ENCODE data around the gene IQSEC3.
"Not testable (repeated sequence)": the region's sequence is repeated elsewhere in the genome, so short reads cannot be mapped to it uniquely, and the experiment has no call there.

IQSEC3 gene

DNA sequence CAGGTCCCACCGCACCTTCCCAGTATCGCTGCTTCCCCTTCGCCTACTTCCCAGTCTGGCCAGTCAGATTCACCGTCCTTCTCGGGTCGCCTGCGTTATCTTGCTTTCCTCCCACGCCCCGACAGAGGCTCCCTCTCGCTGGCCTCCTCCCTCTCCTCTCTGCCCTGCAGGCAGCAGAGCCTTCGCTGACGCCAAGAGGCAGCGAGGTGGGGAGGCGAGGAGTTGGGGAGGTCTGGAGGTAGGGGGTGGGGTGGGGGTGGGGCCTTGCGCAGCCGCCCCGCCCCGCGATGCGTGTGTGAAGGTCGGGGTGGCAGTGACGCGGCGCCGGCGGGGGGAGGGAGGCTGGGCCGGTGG, at the start of gene IQSEC3:
TSS of gene IQSEC3 (plus strand) at position 340 of the 354 bp plus-strand sequence. CDS start 116 bp downstream, outside the sequence.
- DNase-seq (ENCODE audit: low read depth), result not testable (repeated sequence)

GRCh38 chr12:17370-18340, 48.9 kb upstream of the IQSEC3 start:
- DNase-seq (ENCODE audit: low read depth), result not testable (repeated sequence)

GRCh38 chr12:18821-19567, 47.6 kb upstream of the IQSEC3 start:
- DNase-seq (ENCODE audit: low read depth), result not testable (repeated sequence)

DNA sequence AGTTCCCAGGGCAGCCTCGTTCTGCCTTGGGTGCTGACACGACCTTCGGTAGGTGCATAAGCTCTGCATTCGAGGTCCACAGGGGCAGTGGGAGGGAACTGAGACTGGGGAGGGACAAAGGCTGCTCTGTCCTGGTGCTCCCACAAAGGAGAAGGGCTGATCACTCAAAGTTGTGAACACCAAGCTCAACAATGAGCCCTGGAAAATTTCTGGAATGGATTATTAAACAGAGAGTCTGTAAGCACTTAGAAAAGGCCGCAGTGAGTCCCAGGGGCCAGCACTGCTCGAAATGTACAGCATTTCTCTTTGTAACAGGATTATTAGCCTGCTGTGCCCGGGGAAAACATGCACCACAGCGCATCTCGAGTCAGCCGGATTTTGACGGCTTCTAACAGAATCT, 46.7 kb upstream of the IQSEC3 start:
- DNase-seq (ENCODE audit: low read depth), result not testable (repeated sequence)

DNA sequence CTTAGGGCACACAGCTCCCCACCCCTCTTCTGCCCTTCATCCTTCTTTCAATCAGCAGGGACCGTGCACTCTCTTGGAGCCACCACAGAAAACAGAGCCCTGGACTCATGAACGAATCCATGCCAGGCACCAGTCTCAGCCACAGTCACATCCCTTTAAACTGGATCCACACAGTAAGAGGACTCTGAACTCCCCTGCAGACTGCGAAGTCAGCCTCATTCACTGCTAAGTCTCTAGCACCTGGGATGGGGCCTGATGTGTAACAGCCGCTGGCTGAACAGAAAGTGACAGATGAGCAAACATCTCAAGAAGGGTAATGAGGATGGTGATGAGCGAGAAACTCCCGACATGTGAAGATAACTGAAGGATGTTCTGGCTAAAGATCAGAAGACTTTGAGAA, 45.8 kb upstream of the IQSEC3 start:
- DNase-seq (ENCODE audit: low read depth), result no peak

DNA sequence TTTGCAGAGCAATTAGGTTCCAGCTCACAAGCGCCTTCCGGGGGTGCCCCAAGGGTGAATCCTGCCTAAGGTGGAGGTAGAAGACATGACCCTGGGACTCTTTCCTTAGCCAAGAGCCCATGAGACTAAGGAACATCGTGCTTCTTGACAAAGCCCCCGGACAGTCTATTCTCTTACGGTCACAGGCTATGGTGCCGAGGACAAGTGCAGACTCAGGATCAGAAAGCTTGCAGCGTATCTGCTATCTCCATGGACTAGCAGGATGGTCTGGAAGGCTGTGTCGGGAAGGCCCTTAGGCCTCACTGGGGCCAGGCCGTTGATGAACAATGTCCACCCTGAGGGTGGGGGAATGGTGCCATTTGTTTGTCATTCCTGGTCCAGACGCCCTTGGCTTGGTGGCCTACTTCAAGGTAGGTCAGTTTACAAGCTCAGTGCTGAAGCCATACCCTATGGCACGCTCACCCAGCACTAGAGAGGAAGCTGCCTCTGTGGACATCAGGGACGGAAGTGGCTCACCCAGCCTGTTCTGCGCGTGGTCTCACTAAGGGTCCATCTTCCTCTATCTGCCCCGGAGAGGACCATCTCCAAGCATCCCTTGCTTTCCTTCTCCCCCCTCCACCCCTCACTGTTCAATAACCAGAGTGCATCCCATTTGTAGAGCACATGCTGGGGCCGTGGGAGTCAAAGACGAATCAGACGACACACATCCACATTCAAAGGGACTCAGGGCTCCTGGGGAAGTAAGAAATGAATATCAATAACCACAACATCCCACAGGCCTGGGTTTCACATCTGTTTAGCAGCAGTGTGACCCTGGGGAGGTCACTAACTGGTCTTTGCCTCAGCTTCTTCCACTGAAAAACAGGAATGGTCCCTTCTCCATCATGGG, 45.0 kb upstream of the IQSEC3 start:
- DNase-seq (ENCODE audit: low read depth), result peak; percentile 10

- no peak for DNase-seq (ENCODE audit: low read depth)
Observed at GRCh38 chr12:22190-22529, 44.4 kb upstream of the IQSEC3 start.

DNA sequence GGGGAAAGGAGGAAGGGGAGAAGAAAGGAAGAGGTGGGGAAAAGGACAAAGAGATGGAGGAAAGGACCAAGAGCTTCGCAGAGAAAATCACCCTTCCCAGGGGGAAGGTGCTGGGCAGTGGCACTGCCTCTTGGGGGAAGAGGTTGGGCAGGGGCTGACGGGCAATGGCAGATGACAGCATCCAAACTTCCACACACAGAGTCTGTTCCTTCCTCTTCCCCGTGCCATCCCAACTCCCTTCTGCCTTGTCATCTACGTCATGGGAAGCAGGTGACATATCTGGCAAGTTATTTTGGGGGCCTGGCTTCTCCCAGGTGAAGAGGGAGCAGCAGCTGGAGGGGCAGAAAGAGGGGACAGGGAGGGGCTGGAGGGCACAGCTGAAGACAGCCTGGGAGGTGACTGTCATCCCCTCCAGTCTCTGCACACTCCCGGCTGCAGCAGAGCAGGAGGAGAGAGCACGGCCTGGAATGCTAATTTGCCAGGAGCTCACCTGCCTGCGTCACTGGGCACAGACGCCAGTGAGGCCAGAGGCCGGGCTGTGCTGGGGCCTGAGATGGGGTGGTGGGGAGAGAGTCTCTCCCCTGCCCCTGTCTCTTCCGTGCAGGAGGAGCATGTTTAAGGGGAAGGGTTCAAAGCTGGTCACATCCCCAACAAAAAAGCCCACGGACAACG, 43.9 kb upstream of the IQSEC3 start:
- DNase-seq (ENCODE audit: low read depth), result no peak

DNA sequence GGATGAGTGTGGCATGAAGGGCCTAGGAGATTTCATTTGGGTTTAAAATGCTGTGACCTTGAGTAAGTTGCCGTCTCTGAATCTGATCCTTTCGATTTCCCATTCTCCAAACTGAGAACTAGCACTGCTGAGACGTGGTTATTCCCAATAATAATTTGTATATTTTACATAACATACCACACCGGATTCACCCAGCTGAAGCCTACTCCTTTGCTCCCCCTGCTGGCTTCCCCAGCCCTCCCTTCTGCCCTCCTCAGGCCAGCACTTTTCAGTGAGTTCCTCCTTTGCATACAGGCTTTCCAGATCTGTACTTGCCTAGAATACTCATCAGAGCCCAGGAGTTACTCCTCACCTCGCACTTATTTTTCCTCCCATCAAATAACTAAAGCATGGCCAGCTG, 38.7 kb upstream of the IQSEC3 start:
- not testable (repeated sequence) for DNase-seq (ENCODE audit: low read depth)

DNA sequence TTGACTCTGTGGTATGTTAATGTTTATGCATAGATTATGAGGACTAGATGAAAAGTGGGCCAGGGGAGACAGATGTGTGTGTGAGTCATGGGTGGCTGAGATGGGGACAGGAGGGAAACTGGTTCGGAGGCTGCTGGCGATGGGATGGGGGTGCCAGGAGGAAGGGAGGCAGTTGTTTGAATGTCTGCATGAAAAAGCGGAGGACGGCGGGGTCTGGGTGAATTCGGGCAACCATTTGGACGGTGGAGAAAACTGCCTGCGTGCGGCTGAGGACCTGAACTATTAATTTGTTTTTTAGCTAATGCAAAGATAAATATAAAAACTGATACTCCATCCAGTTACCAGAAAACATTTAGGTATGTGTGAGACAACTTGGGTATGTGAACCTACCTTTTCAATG, 27.8 kb upstream of the IQSEC3 start:
- DNase-seq (ENCODE audit: low read depth), result not testable (repeated sequence)

- DNase-seq (ENCODE audit: low read depth), result not testable (repeated sequence)
Observed at GRCh38 chr12:39555-40265, 26.9 kb upstream of the IQSEC3 start.

GRCh38 chr12:44352-44751, 22.2 kb upstream of the IQSEC3 start:
- not testable (repeated sequence) for DNase-seq (ENCODE audit: low read depth)

DNA sequence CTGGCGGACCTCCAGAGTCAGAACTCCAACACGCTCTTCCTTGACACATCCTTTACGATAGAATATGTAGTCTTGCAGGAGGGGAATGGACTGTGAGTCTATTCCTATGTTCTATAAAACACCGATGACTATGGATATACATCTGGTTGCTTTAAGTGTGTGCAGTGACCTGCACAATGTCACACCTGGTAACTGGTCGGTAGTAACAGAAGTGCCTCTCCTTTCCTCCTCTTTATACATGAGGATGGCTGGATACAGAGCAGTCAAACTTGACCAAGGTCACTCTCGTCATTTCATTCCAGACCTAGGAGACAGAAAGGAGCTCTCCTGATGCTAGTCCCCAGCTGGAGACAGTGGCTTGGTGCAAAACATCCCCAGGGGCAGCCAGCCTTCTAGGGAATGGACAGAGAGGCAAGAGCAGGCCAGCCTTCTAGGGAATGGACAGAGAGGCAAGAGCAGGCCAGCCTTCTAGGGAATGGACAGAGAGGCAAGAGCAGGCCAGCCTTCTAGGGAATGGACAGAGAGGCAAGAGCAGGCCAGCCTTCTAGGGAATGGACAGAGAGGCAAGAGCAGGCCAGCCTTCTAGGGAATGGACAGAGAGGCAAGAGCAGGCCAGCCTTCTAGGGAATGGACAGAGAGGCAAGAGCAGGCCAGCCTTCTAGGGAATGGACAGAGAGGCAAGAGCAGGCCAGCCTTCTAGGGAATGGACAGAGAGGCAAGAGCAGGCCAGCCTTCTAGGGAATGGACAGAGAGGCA, 21.2 kb upstream of the IQSEC3 start:
- DNase-seq (ENCODE audit: low read depth), result not testable (repeated sequence)

- not testable (repeated sequence) for DNase-seq (ENCODE audit: low read depth)
Observed at GRCh38 chr12:45991-46358, 20.6 kb upstream of the IQSEC3 start.

- not testable (repeated sequence) for DNase-seq (ENCODE audit: low read depth)
Observed at GRCh38 chr12:46542-46941, 20.0 kb upstream of the IQSEC3 start.

GRCh38 chr12:47699-48226, 18.8 kb upstream of the IQSEC3 start:
- not testable (repeated sequence) for DNase-seq (ENCODE audit: low read depth)

- not testable (repeated sequence) for DNase-seq (ENCODE audit: low read depth)
Observed at GRCh38 chr12:49149-49548, 17.4 kb upstream of the IQSEC3 start.

DNA sequence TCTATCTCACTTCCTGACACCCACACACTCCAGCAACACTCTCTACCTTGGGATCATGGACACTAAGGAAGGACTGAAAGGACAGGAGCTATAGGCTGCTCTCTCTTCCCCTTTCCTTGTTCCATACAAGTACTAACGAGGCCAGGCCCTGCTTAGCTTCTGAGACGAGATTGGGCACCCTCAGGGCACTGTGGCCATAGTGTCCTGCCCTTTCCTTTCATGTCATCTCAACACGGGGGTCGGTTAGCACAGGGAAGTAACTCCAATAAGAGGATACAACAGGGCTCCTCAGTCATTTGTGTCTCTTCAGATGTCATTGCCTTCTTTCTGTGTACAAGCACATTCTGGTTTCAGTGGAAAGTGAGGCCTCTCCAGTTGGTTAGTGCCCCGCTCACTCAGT, 15.5 kb upstream of the IQSEC3 start:
- not testable (repeated sequence) for DNase-seq (ENCODE audit: low read depth)

DNA sequence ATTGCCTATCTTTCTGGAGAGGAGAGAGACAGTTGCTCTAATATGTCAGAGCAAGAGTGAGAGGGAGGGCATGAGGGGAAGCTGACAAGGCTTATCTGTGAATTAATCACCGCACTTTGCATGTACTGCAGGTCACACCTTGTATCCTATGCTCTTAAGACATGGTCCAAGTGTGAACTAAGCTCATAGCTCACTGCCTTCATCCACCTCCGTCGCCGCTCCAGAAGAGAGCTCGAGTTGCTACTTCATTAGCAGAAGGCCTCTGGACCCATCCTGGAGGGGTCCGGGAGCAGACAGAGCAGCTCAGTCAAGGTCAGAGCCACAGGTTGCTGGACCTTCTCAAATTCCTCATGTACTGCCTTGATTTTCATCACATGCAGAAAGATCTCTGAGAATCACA, 14.6 kb upstream of the IQSEC3 start:
- DNase-seq (ENCODE audit: low read depth), result not testable (repeated sequence)
